ENCODE measurements around the gene CRAMP1. TPM values are rescaled to one million over a fixed set of nuclear protein-coding genes. Genes with fewer than 3 reads are reported as not detected.
"Not testable (repeated sequence)": the region's sequence is repeated elsewhere in the genome, so short reads cannot be mapped to it uniquely, and the experiment has no call there.

The CRAMP1 gene
- polyA plus RNA-seq, 2 of the 4 experiments (the other 2 are of a cell fraction) = 6.5 to 9.1 TPM

DNA sequence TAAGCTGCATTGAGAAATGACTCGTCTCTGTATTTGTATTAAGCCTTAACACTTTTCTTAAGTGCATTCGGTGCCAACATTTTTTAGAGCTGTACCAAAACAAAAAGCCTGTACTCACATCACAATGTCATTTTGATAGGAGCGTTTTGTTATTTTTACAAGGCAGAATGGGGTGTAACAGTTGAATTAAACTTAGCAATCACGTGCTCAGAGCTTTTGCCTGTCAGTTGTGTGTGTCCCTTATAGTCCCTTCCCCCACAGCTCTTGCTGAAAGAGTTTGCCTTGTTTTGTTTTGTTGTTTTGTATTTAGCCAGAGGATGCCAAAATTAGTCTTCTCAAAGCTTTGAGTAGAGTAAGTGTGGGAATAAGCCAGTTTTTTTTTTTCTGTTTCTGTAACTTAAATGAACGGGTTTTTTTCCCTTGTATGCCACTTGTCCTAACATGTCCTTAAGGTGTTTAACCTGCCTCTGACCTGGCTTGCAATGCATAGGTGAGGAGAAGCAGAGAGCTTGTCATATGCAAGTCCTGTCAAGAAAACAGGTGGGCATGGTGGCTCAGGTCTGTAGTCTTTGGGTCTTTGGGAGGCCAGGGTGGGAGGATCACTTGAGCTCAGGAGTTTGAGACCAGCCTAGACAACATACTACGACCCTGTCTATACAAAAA lies 89.2 kb downstream of the CRAMP1 start:
- TF ChIP-seq HOXB5 (CRISPR knock-in tag; IDR thresholded peaks at IDR 0.05) = no peak
- TF ChIP-seq ZFP36 (IDR thresholded peaks at IDR 0.05; ENCODE audit: borderline replicate concordance, partially characterized antibody) = no peak
- TF ChIP-seq HOXB13 (CRISPR knock-in tag; IDR thresholded peaks at IDR 0.05; ENCODE audit: low read depth) = no peak
- no peak for TF ChIP-seq CBX8 (IDR thresholded peaks at IDR 0.05)
- no peak for TF ChIP-seq JUNB (IDR thresholded peaks at IDR 0.05)
- TF ChIP-seq, protein P1, sequence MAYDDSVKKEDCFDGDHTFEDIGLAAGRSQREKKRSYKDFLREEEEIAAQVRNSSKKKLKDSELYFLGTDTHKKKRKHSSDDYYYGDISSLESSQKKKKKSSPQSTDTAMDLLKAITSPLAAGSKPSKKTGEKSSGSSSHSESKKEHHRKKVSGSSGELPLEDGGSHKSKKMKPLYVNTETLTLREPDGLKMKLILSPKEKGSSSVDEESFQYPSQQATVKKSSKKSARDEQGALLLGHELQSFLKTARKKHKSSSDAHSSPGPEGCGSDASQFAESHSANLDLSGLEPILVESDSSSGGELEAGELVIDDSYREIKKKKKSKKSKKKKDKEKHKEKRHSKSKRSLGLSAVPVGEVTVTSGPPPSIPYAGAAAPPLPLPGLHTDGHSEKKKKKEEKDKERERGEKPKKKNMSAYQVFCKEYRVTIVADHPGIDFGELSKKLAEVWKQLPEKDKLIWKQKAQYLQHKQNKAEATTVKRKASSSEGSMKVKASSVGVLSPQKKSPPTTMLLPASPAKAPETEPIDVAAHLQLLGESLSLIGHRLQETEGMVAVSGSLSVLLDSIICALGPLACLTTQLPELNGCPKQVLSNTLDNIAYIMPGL (CRISPR knock-in tag; IDR thresholded peaks at IDR 0.05; ENCODE audit: borderline replicate concordance) = no peak
- TF ChIP-seq RARB (CRISPR knock-in tag; IDR thresholded peaks at IDR 0.05) = no peak
- TF ChIP-seq, protein P2, sequence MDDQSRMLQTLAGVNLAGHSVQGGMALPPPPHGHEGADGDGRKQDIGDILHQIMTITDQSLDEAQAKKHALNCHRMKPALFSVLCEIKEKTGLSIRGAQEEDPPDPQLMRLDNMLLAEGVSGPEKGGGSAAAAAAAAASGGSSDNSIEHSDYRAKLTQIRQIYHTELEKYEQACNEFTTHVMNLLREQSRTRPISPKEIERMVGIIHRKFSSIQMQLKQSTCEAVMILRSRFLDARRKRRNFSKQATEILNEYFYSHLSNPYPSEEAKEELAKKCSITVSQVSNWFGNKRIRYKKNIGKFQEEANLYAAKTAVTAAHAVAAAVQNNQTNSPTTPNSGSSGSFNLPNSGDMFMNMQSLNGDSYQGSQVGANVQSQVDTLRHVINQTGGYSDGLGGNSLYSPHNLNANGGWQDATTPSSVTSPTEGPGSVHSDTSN (IDR thresholded peaks at IDR 0.05) = no peak
- no peak for TF ChIP-seq BHLHE40 (IDR thresholded peaks at IDR 0.05; ENCODE audit: low read depth, low read length)
- TF ChIP-seq GATA3 (IDR thresholded peaks at IDR 0.05; ENCODE audit: borderline replicate concordance) = no peak
- TF ChIP-seq ZC3H11A (IDR thresholded peaks at IDR 0.05) = no peak
- H3K4me2 ChIP-seq = no peak overlapping the region
- no peak overlapping the region for H3K27ac ChIP-seq
- ChIA-PET POLR2A (interaction anchor here (1.2 to 1.3 kb wide), 2 partner anchors 9 to 23 kb away, joined by 5 read pairs; partner anchors contain the start of gene JPT2), CTCF (interaction anchor here (0.7 to 4.8 kb wide), 7 partner anchors 11 to 182 kb away, joined by 3 to 42 read pairs (median 3); partner anchors contain the start of genes EME2 and IFT140)
- 76% methylated on average over 6 of the region's 6 CpGs for WGBS (ENCODE audit: missing lambda C conversion rate)
- 0 out of 3 replicates have a peak, but pooled peaks cover 4% of the 10 kb centered on the region for H3K4me1 ChIP-seq
- no peak for ATAC-seq
- H3K9me3 ChIP-seq = no peaks in the 10 kb centered on the region
- FAIRE-seq = no peak
- no peak for DNase-seq (ENCODE audit: low read depth in 1 of 2, low spot score in 1 of 2)
- H3K4me3 ChIP-seq = no peak overlapping the region

DNA sequence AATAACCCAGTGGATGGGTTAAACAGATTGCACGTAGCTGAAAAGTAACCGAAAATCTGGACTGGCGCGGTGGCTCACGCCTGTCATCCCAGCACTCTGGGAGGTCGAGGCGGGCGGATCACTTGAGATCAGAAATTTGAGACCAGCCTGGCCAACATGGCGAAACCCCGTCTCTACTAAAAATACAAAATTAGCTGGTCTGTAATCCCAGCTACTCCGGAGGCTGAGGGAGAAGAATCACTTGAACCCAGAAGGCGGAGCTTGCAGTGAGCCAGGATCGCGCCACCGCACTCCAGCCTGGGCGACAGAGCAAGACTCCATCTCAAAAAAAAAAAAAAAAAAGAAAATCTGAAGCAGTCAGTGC lies 93.1 kb downstream of the CRAMP1 start:
- DNase-seq (ENCODE audit: low read depth in 1 of 2, low spot score in 1 of 2); H3K9me3 ChIP-seq; FAIRE-seq: not testable (repeated sequence)
- CTCF ChIA-PET = interaction anchor here (0.6 to 5.3 kb wide), 47 partner anchors 8 to 1449 kb away, joined by 3 to 72 read pairs (median 5); partner anchors contain the start of genes EME2, IFT140, JPT2 and MRPS34
- Histone ChIP-seq H3K4me1 (peaks cover 14% of the 10 kb centered on the region; the same call in 1 of the 3 replicates), H3K4me2 (peak overlapping the region; percentile 86), H3K27ac (peak overlapping the region; percentile 93 to 96), H3K4me3 (peak overlapping the region; percentile 89)
- WGBS (ENCODE audit: missing lambda C conversion rate) = 3% methylated on average over 16 of the region's 16 CpGs
- POLR2A ChIA-PET = interaction anchor here (0.6 to 4.3 kb wide), 16 partner anchors 9 to 212 kb away, joined by 3 to 44 read pairs (median 6); partner anchors contain the start of genes CRAMP1, IFT140, JPT2 and NME3
- peak in 1 of 2 experiments; percentile 58; a peak in 3 of 6 replicates for ATAC-seq

DNA sequence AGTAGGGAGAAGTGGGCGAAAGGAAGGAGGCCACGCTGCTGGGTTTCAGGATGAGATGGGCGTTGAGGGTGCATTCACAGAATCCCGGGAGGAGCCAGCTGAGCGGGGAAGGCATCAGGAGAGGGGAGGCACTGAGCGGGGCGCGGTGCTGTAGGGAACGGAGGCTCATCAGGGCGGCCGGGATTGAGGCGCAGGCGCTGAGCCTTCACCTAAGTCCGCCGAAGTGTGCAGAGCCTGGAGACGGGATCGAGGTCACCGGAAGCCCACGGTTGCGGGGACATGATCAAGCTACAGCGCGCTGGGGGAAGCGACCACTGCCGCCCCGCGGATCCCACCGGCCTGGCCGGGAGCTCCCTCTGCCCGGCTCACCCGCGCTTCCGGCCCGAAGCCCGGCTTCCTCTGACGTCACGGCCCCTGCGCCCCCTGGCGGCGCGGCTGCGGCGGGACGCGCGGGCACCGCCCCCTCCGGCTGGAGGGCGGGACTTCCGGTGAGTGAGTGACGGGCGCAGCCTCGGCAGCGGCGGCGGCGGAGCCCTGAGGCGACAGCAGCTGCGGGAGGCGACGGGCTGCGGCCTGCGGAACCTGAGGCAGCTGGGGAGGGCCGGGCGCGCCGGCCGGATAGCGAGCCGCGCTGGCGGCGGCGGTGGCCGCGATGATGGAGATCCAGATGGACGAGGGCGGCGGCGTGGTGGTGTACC lies 93.7 kb downstream of the CRAMP1 start, which contains the start of gene MAPK8IP3:
Gene MAPK8IP3, plus strand, starts transcription at position 508 of the 698 bp plus-strand sequence. Its CDS starts 145 bp downstream, at position 653.
- WGBS (ENCODE audit: missing lambda C conversion rate) = under 1% methylated on average over 23 of the region's 79 CpGs
- POLR2A ChIA-PET = interaction anchor here (0.7 to 4.3 kb wide), 19 partner anchors 14 to 213 kb away, joined by 3 to 44 read pairs (median 4); partner anchors contain the start of genes CRAMP1, IFT140, JPT2 and NME3
- DNase-seq (ENCODE audit: low read depth in 1 of 2, low spot score in 1 of 2) (peak; percentile 91), FAIRE-seq (no peak), ATAC-seq (peak; percentile 88)
- H3K9me3 ChIP-seq = no peaks in the 10 kb centered on the region
- peaks cover 14% of the 10 kb centered on the region; the same call in 1 of the 3 replicates for H3K4me1 ChIP-seq
- peak within 1 kb of the TSS; percentile 93 to 96 for H3K27ac ChIP-seq
- CTCF ChIA-PET = interaction anchor here (0.6 to 5.3 kb wide), 56 partner anchors 8 to 1449 kb away, joined by 3 to 72 read pairs (median 4); partner anchors contain the start of genes EME2, IFT140, JPT2 and MRPS34
- peak within 1 kb of the TSS; percentile 98 for H3K4me2 ChIP-seq
- H3K4me3 ChIP-seq = peak within 1 kb of the TSS; percentile 89
- TF ChIP-seq, protein P1 (CRISPR knock-in tag; IDR thresholded peaks at IDR 0.05; ENCODE audit: borderline replicate concordance) = peak; percentile 74; the same call in 1 of the 2 replicates
- TF ChIP-seq FOSB (CRISPR knock-in tag; IDR thresholded peaks at IDR 0.05) = no peak
- no peak for TF ChIP-seq TFCP2L1 (CRISPR knock-in tag; IDR thresholded peaks at IDR 0.05)
- no peak for TF ChIP-seq CHD2 (IDR thresholded peaks at IDR 0.05; ENCODE audit: low read length, partially characterized antibody)
- TF ChIP-seq HOXB13 (CRISPR knock-in tag; IDR thresholded peaks at IDR 0.05; ENCODE audit: low read depth) = no peak
- peak; percentile 74 for TF ChIP-seq SMC3 (IDR thresholded peaks at IDR 0.05)
- TF ChIP-seq HOXB5 (CRISPR knock-in tag; IDR thresholded peaks at IDR 0.05) = 0 out of 2 replicates have a peak, but pooled peaks have one; percentile 47
- no peak for TF ChIP-seq ZSCAN20 (CRISPR knock-in tag; IDR thresholded peaks at IDR 0.05)
- no peak for TF ChIP-seq EP300 (IDR thresholded peaks at IDR 0.05)
- TF ChIP-seq, protein P2 (IDR thresholded peaks at IDR 0.05) = peak; percentile 93
- TF ChIP-seq HOXA7 (CRISPR knock-in tag; IDR thresholded peaks at IDR 0.05) = no peak
- no peak for TF ChIP-seq ZFP36 (IDR thresholded peaks at IDR 0.05; ENCODE audit: borderline replicate concordance, partially characterized antibody)
- TF ChIP-seq RNF2 (IDR thresholded peaks at IDR 0.05; ENCODE audit: borderline replicate concordance, low read depth) = no peak
- TF ChIP-seq EHF (CRISPR knock-in tag; IDR thresholded peaks at IDR 0.05) = no peak
- no peak for TF ChIP-seq NR3C1 (IDR thresholded peaks at IDR 0.05)
- TF ChIP-seq, protein P3, sequence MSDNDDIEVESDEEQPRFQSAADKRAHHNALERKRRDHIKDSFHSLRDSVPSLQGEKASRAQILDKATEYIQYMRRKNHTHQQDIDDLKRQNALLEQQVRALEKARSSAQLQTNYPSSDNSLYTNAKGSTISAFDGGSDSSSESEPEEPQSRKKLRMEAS (IDR thresholded peaks at IDR 0.05) = peak; percentile 69
